Neural progenitor cell (in vitro differentiated cells): ENCODE results near the gene SAMMSON.

Experiments used
- EZH2 ChIP-seq: fragments of 200-600 bp; sonication (generic); IDR thresholded peaks from 2 replicates; pipeline ENCODE4 v1.6.1; 2017; ENCODE audit warnings: antibody characterized with exemption, mild to moderate bottlenecking, moderate library complexity
- TF ChIP-seq, protein P1 (sequence below): fragments of 200-600 bp; sonication (generic); IDR thresholded peaks from 2 replicates; pipeline ENCODE4 v1.5.1; 2017; ENCODE audit warnings: antibody characterized with exemption, mild to moderate bottlenecking

DNA sequence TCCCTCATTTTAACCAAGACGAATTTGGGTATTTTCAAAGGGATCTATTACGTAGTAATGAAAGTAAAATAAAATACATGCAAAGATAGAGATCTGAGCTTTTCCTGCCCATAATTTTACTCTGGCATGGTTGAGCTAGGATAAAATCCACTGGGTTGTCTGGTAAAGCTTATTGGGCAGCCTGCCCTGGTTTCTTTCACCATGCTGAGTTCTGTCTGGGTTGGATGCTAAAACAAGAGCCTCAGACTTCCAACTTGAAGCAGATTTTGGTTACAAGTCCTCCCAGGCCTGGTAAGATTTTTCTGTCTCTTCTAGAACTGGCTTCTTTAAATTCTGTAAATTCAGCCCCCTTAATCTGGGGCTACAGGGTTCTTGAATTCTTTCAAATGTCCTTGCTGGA lies 86.8 kb downstream of the SAMMSON start:
- TF ChIP-seq, protein P1, sequence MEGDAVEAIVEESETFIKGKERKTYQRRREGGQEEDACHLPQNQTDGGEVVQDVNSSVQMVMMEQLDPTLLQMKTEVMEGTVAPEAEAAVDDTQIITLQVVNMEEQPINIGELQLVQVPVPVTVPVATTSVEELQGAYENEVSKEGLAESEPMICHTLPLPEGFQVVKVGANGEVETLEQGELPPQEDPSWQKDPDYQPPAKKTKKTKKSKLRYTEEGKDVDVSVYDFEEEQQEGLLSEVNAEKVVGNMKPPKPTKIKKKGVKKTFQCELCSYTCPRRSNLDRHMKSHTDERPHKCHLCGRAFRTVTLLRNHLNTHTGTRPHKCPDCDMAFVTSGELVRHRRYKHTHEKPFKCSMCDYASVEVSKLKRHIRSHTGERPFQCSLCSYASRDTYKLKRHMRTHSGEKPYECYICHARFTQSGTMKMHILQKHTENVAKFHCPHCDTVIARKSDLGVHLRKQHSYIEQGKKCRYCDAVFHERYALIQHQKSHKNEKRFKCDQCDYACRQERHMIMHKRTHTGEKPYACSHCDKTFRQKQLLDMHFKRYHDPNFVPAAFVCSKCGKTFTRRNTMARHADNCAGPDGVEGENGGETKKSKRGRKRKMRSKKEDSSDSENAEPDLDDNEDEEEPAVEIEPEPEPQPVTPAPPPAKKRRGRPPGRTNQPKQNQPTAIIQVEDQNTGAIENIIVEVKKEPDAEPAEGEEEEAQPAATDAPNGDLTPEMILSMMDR = no peak
- TF ChIP-seq EZH2 = no peak
